ENCODE data around the gene NTM.

DNA sequence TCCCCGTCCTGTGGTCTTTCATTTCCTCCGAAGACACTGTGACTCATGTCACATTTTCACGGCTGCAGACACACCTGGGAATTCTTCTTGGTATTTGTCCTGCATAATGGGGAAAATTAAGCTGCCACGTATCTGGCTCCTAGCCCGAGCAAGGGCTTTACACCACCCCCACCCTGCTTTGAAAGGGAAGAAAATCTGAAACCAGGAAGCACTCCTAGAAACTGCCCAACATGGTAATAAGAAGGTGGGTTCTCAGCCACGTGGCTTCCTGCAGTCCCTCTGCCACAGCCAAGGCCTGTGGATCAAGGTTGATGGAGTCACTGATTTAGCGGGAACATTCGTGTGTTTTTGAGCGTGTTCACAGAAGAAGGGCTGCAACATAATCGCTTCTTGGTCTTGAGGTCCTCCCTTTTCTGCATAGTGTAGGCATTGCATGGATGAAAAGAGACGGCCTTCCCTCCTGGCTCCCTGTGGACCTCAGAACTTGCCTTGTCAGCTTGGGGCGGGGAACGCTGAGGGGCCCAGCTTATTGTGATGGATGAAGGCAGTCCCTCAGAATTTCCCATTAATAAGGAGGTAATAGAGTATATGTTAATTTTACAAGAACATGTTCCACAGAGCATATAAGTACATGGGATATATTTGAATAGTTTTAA is 292.0 kb downstream of the NTM start:
- TF ChIP-seq, protein P1, sequence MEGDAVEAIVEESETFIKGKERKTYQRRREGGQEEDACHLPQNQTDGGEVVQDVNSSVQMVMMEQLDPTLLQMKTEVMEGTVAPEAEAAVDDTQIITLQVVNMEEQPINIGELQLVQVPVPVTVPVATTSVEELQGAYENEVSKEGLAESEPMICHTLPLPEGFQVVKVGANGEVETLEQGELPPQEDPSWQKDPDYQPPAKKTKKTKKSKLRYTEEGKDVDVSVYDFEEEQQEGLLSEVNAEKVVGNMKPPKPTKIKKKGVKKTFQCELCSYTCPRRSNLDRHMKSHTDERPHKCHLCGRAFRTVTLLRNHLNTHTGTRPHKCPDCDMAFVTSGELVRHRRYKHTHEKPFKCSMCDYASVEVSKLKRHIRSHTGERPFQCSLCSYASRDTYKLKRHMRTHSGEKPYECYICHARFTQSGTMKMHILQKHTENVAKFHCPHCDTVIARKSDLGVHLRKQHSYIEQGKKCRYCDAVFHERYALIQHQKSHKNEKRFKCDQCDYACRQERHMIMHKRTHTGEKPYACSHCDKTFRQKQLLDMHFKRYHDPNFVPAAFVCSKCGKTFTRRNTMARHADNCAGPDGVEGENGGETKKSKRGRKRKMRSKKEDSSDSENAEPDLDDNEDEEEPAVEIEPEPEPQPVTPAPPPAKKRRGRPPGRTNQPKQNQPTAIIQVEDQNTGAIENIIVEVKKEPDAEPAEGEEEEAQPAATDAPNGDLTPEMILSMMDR (IDR thresholded peaks at IDR 0.05): no peak
- no peak for TF ChIP-seq POLR2A (IDR thresholded peaks at IDR 0.05)
